Liver (tissue), 9 donors: Measurements from ENCODE around the gene MAN2A1. TPM values are rescaled to one million over a fixed set of nuclear protein-coding genes. Genes with fewer than 3 reads are reported as not detected.
"Not testable (repeated sequence)": the region's sequence is repeated elsewhere in the genome, so short reads cannot be mapped to it uniquely, and the experiment has no call there.

Source experiments
- DNase-seq: peaks from one replicate; pipeline ENCODE4 v3.0.0-alpha.2; 2017; ENCODE audit warnings: low spot score
- H3K27ac ChIP-seq, 2 donors: one replicate each; pipeline ENCODE4 v1.7.0; 2013; ENCODE audit warnings: inconsistent platforms in 2 of 2, low read length in 2 of 2, control low read depth in 1 of 2, low read depth in 1 of 2, mild to moderate bottlenecking in 1 of 2
- H3K27me3 ChIP-seq, 4 donors: one replicate each; pipeline versions ENCODE4 v1.6.1 to v1.7.0; 2013; ENCODE audit warnings: low read length in 3 of 4, inconsistent platforms in 1 of 4, mild to moderate bottlenecking in 1 of 4, moderate library complexity in 1 of 4; ENCODE audit not compliant: control insufficient read depth in 4 of 4, insufficient read depth in 4 of 4
- H3K36me3 ChIP-seq, 4 donors: one replicate each; pipeline versions ENCODE4 v1.6.1 to v1.7.0; 2013; ENCODE audit warnings: low read length in 3 of 4, mild to moderate bottlenecking in 3 of 4, low read depth in 1 of 4, moderate library complexity in 1 of 4; ENCODE audit not compliant: control insufficient read depth in 4 of 4, insufficient read depth in 3 of 4
- H3K4me1 ChIP-seq, 4 donors: one replicate each; pipeline versions ENCODE4 v1.6.1 to v1.7.0; 2013; ENCODE audit warnings: low read length in 3 of 4, mild to moderate bottlenecking in 3 of 4, moderate library complexity in 1 of 4; ENCODE audit not compliant: control insufficient read depth in 4 of 4, insufficient read depth in 4 of 4
- H3K4me3 ChIP-seq, 3 donors: one replicate each; pipeline versions ENCODE4 v1.6.1 to v1.7.0; 2013; ENCODE audit warnings: low read length in 3 of 3, control low read depth in 1 of 3, low read depth in 1 of 3, mild to moderate bottlenecking in 1 of 3
- H3K9ac ChIP-seq, 2 donors: one replicate each; pipeline ENCODE4 v1.7.0; 2013; ENCODE audit warnings: low read length in 2 of 2, mild to moderate bottlenecking in 2 of 2, moderate library complexity in 2 of 2, control low read depth in 1 of 2, low read depth in 1 of 2
- H3K9me3 ChIP-seq, 4 donors: one replicate each; pipeline versions ENCODE4 v1.6.1 to v1.7.0; 2013; ENCODE audit warnings: low read length in 3 of 4; ENCODE audit not compliant: control insufficient read depth in 4 of 4
- ATF3 ChIP-seq: IDR thresholded peaks from 2 replicates; pipeline ENCODE4 v1.6.1; 2016; ENCODE audit warnings: antibody characterized with exemption
- CTCF ChIP-seq: fragments of 150-350 bp; IDR thresholded peaks from 2 replicates; pipeline ENCODE4 v1.5.1; 2017; ENCODE audit warnings: improper control_type of control experiment, low read depth, low read length; ENCODE audit not compliant: missing input control
- EGR1 ChIP-seq, 2 donors: IDR thresholded peaks; 2 replicates each; pipeline ENCODE4 v1.6.1; 2016 to 2018; ENCODE audit warnings: antibody characterized with exemption in 2 of 2, low read depth in 2 of 2
- FOXA1 ChIP-seq: IDR thresholded peaks from 2 replicates; pipeline ENCODE4 v1.6.1; 2016; ENCODE audit warnings: antibody characterized with exemption
- FOXA2 ChIP-seq: IDR thresholded peaks from 2 replicates; pipeline ENCODE4 v1.6.1; 2016; ENCODE audit warnings: antibody characterized with exemption
- GABPA ChIP-seq, 2 donors: IDR thresholded peaks in 1 of 2; conservative IDR thresholded peaks in 1 of 2; 2 replicates each; pipeline ENCODE4 v1.6.1; 2016; ENCODE audit warnings: antibody characterized with exemption in 2 of 2, mild to moderate bottlenecking in 1 of 2, moderate library complexity in 1 of 2
- HNF4A ChIP-seq, 2 donors: conservative IDR thresholded peaks; 2 replicates each; pipeline ENCODE4 v1.6.1; 2016; ENCODE audit warnings: antibody characterized with exemption in 2 of 2, mild to moderate bottlenecking in 2 of 2
- HNF4G ChIP-seq: IDR thresholded peaks from 2 replicates; pipeline ENCODE4 v1.6.1; 2016; ENCODE audit warnings: antibody characterized with exemption
- JUND ChIP-seq, 2 donors: IDR thresholded peaks; 2 replicates each; pipeline ENCODE4 v1.6.1; 2016; ENCODE audit warnings: antibody characterized with exemption in 2 of 2
- NR2F2 ChIP-seq: IDR thresholded peaks from 2 replicates; pipeline ENCODE4 v1.6.1; 2016; ENCODE audit warnings: antibody characterized with exemption
- RAD21 ChIP-seq, 2 donors: IDR thresholded peaks; 2 replicates each; pipeline ENCODE4 v1.6.1; 2016; ENCODE audit warnings: antibody characterized with exemption in 2 of 2, mild to moderate bottlenecking in 2 of 2
- REST ChIP-seq: IDR thresholded peaks from 2 replicates; pipeline ENCODE4 v1.6.1; 2016; ENCODE audit warnings: antibody characterized with exemption, mild to moderate bottlenecking
- RXRA ChIP-seq, 2 donors: IDR thresholded peaks; 2 replicates each; pipeline ENCODE4 v1.6.1; 2017 to 2018; ENCODE audit warnings: antibody characterized with exemption in 2 of 2, mild to moderate bottlenecking in 1 of 2
- TAF1 ChIP-seq: conservative IDR thresholded peaks from 2 replicates; pipeline ENCODE4 v1.6.1; 2016; ENCODE audit warnings: antibody characterized with exemption, mild to moderate bottlenecking
- YY1 ChIP-seq: IDR thresholded peaks from 2 replicates; pipeline ENCODE4 v1.6.1; 2016; ENCODE audit warnings: antibody characterized with exemption, mild to moderate bottlenecking
- ZBTB33 ChIP-seq: IDR thresholded peaks from 2 replicates; pipeline ENCODE4 v1.6.1; 2016; ENCODE audit warnings: antibody characterized with exemption
- WGBS: extraction: QIAGEN DNeasy Blood & Tissue Kit; methylation state at CpG from one replicate; pipeline ENCODE4 v1.1.7; 2013; 5-methylcytosine and 5-hydroxymethylcytosine counted together
- polyA plus RNA-seq, 2 donors: library from polyadenylated mRNA; stranded (reverse) in 1 of 2; unstranded in 1 of 2; fragments of 200-250 nt in 1 of 2; fragments of >200 nt in 1 of 2; fragmentation: Nextera tagmentation in 1 of 2; extraction: Ambion mirVana in 1 of 2; gene quantifications; one replicate each; pipeline versions ENCODE4 v1.2.1 to v1.2.3, GENCODE V29; 2013 to 2015
- total RNA-seq, 2 donors: library from RNA; depleted of rRNA; stranded (reverse); fragments of >200 nt; gene quantifications; one replicate each; pipeline ENCODE4 v1.2.3, GENCODE V29; 2014
- donor health status: healthy.
- donor health status: healthy.
- donor health status: healthy.
- donor health status: healthy.
- donor health status: healthy.

The MAN2A1 gene
- total and polyA plus RNA-seq, 4 donors: 21.4 to 82.8 (median 47.3) TPM

DNA sequence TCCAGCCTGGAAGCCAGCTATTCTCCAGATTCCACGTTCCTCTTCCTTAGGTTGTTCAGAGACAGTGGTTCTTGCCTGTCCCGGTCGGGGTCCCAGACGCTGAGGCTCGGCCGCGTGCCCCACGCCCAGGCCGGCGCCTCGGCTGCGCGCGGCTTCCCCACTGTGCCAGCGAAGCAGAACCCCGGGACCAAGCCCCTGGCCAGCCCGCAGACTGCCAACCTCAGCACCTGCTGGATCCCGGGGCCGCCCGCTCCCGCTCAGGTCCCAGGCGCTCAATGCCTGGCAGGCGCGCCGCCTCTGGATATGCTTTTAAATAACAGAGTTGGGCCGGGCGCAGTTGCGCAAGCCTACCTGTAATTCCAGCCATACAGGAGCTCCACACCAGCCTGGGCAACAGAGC is 195.5 kb downstream of the MAN2A1 start:
- H3K9me3 ChIP-seq: no peaks in the 10 kb centered on the region
- no peak for DNase-seq
- H3K4me1 ChIP-seq: no peaks in the 10 kb centered on the region
- no peak overlapping the region for H3K27ac ChIP-seq
- H3K4me3 ChIP-seq: no peak overlapping the region
- no peak overlapping the region for H3K9ac ChIP-seq
- WGBS: 90% methylated on average over 28 of the region's 28 CpGs
- H3K36me3 ChIP-seq: peaks cover 0 to 2% (median 0%) of the 10 kb centered on the region in 4 donors
- TF ChIP-seq ATF3 (no peak), HNF4A (conservative IDR thresholded peaks at IDR 0.05) (no peak), TAF1 (no peak), RXRA (IDR thresholded peaks at IDR 0.05) (no peak), RAD21 (IDR thresholded peaks at IDR 0.05) (no peak), JUND (IDR thresholded peaks at IDR 0.05) (no peak), ZBTB33 (no peak), EGR1 (IDR thresholded peaks at IDR 0.05; ENCODE audit: low read depth in 2 of 2) (no peak), REST (no peak), CTCF (no peak), FOXA2 (no peak), HNF4G (no peak), GABPA (IDR thresholded peaks at IDR 0.05 in 1 of 2, conservative IDR thresholded peaks at IDR 0.05 in 1 of 2) (no peak), YY1 (no peak), FOXA1 (no peak)
- H3K27me3 ChIP-seq: no peaks in the 10 kb centered on the region

DNA sequence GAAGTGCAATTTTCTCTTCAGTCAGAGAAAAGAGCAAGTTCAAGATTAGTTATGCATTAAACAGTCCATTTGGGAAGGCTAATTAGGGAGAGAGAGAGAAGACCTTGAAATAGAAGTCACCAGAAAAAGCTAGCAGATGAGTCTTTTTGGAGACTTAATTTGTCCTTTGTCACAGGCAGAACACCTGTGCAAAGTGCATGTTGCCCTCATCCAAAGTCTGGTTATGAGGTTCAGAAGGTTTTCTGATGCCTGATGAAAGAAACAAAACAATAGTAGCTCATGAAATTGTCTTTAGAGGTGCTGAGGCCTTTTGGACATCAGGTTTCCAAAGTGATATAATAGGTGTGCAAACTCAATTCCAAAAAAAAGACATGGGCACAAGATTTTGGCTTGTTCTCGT is 199.3 kb downstream of the MAN2A1 start:
- TF ChIP-seq NR2F2 (no peak), TAF1 (no peak), HNF4A (conservative IDR thresholded peaks at IDR 0.05) (peak; percentile 56 to 65)
- Histone ChIP-seq H3K36me3 (peaks cover 0 to 2% (median 0%) of the 10 kb centered on the region in 4 donors), H3K27me3 (no peaks in the 10 kb centered on the region), H3K27ac (no peak overlapping the region), H3K9ac (no peak overlapping the region), H3K4me1 (no peaks in the 10 kb centered on the region), H3K4me3 (no peak overlapping the region), H3K9me3 (no peaks in the 10 kb centered on the region)
- DNase-seq: no peak
- 91% methylated on average over 1 of the region's 1 CpG for WGBS

DNA sequence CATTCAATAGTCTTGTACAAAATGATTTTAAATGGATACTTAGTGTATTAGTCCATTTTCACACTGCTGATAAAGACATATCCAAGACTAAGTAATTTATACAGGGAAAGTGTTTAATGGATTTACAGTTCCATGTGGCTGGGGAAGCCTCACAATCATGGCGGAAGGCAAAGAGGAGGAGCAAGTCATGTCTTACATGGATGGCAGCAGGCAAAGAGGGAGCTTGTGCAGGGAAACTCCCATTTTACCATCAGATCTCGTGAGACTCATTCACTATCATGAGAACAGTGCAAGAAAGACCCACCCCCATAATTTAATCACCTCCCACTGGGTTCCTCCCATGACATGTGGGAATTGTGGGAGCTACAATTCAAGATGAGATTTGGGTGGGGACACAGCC is 203.5 kb downstream of the MAN2A1 start:
- H3K4me1 ChIP-seq, H3K9ac ChIP-seq, H3K4me3 ChIP-seq, DNase-seq, H3K27me3 ChIP-seq, H3K9me3 ChIP-seq, H3K36me3 ChIP-seq, H3K27ac ChIP-seq: not testable (repeated sequence)
- WGBS: 93% methylated on average over 2 of the region's 2 CpGs
